GM12878 (cell line): Measurements from ENCODE around the gene TMCO6. TPM values are rescaled to one million over a fixed set of nuclear protein-coding genes. Genes with fewer than 3 reads are reported as not detected.

Source experiments
- microRNA-seq: library from miRNA; unstranded; fragments of <30 nt; microRNA quantifications from one replicate; pipeline ENCODE4, GENCODE V29; 2018
- polyA plus RNA-seq, 11 experiments: library from polyadenylated mRNA; depleted of rRNA in 4 of 11; unstranded in 6 of 11; stranded (reverse) in 5 of 11; fragments of >200 nt; fragmentation: Nextera tagmentation in 4 of 11; fragmentation: Illumina TruSeq in 1 of 11; extraction: Ambion mirVana in 4 of 11; extraction: Trizol in 1 of 11; gene quantifications; 1 replicate in 1 of 11; 2 replicates in 10 of 11; pipeline versions ENCODE4 v1.2.1 to v1.2.3, GENCODE V29; 2011 to 2016; ENCODE audit warnings: inconsistent platforms in 2 of 11, missing spikeins in 2 of 11, low read depth in 1 of 11
- total RNA-seq, 4 experiments: library from RNA; depleted of rRNA in 3 of 4; stranded (reverse); fragments of >200 nt in 3 of 4; fragmentation: Illumina TruSeq in 1 of 4; extraction: Trizol in 1 of 4; gene quantifications; 2 replicates each; pipeline versions ENCODE4 v1.2.1 to v1.2.3, GENCODE V29; 2013 to 2021

TMCO6 gene
- total and polyA plus RNA-seq, 10 of the 15 experiments (the other 5 are each of a cell fraction or from before 2014, with no cell fraction given) = 4.1 to 21.6 (median 11.7) TPM

Small RNA genes lying within 50 kb of the gene (microRNA-seq; reads per million reads assigned to microRNA genes)
- gene MIR3655 = 5.5 reads per million, percentile 31 among the genes with 10 or more reads in this experiment

Other genes with a start within 250 kb of the TMCO6 start
Only the 7 nearest of the 26 such genes appear.
- gene CD14, start 6.3 kb upstream of the TMCO6 start, total RNA-seq (2014; rRNA removed) = 0.11 and 0.33 TPM in 2 replicates
- 0.09 TPM in 1 of 2 replicates, not detected in the other for gene CD14, start 6.3 kb upstream of the TMCO6 start, total RNA-seq (2014; rRNA removed; fragmentation: Illumina TruSeq; extraction: Trizol)
- 0.21 and 0.72 TPM in 2 replicates for gene CD14, start 6.3 kb upstream of the TMCO6 start, total RNA-seq (2021)
- not detected in 2 replicates for gene CD14, start 6.3 kb upstream of the TMCO6 start, polyA plus RNA-seq (2011; rRNA removed)
- gene CD14, start 6.3 kb upstream of the TMCO6 start, polyA plus RNA-seq (2014; fragmentation: Illumina TruSeq; extraction: Trizol) = 0.24 TPM in 1 of 2 replicates, not detected in the other
- gene CD14, start 6.3 kb upstream of the TMCO6 start, polyA plus RNA-seq (2014; fragmentation: Nextera tagmentation; extraction: Ambion mirVana) = not detected
- 0.18 and 0.28 TPM in 2 replicates for gene CD14, start 6.3 kb upstream of the TMCO6 start, polyA plus RNA-seq (2014; rRNA removed)
- under 1 TPM in 1 of 2 experiments, not detected in 1; 0.26 TPM for gene CD14, start 6.3 kb upstream of the TMCO6 start, polyA plus RNA-seq (2016; fragmentation: Nextera tagmentation; extraction: Ambion mirVana)
- gene NDUFA2, start 8.2 kb downstream of the TMCO6 start, total RNA-seq (2014; rRNA removed) = 179 and 204 TPM in 2 replicates
- 78.5 and 82.1 TPM in 2 replicates for gene NDUFA2, start 8.2 kb downstream of the TMCO6 start, total RNA-seq (2014; rRNA removed; fragmentation: Illumina TruSeq; extraction: Trizol)
- gene NDUFA2, start 8.2 kb downstream of the TMCO6 start, total RNA-seq (2021) = 97.6 and 104 TPM in 2 replicates
- 154 and 202 TPM in 2 replicates for gene NDUFA2, start 8.2 kb downstream of the TMCO6 start, polyA plus RNA-seq (2011; rRNA removed)
- gene NDUFA2, start 8.2 kb downstream of the TMCO6 start, polyA plus RNA-seq (2014; fragmentation: Illumina TruSeq; extraction: Trizol) = 33.5 and 67.2 TPM in 2 replicates
- 100 to 1,000 TPM; 488 to 549 TPM for gene NDUFA2, start 8.2 kb downstream of the TMCO6 start, polyA plus RNA-seq (2014; fragmentation: Nextera tagmentation; extraction: Ambion mirVana)
- 202 and 240 TPM in 2 replicates for gene NDUFA2, start 8.2 kb downstream of the TMCO6 start, polyA plus RNA-seq (2014; rRNA removed)
- gene NDUFA2, start 8.2 kb downstream of the TMCO6 start, polyA plus RNA-seq (2016; fragmentation: Nextera tagmentation; extraction: Ambion mirVana) = 100 to 1,000 TPM; 267 to 268 TPM
- 68.2 and 77.6 TPM in 2 replicates for gene IK, start 8.4 kb downstream of the TMCO6 start, total RNA-seq (2014; rRNA removed)
- 135 and 137 TPM in 2 replicates for gene IK, start 8.4 kb downstream of the TMCO6 start, total RNA-seq (2014; rRNA removed; fragmentation: Illumina TruSeq; extraction: Trizol)
- gene IK, start 8.4 kb downstream of the TMCO6 start, total RNA-seq (2021) = 67.7 and 75.7 TPM in 2 replicates
- 131 and 153 TPM in 2 replicates for gene IK, start 8.4 kb downstream of the TMCO6 start, polyA plus RNA-seq (2011; rRNA removed)
- 158 and 180 TPM in 2 replicates for gene IK, start 8.4 kb downstream of the TMCO6 start, polyA plus RNA-seq (2014; fragmentation: Illumina TruSeq; extraction: Trizol)
- 100 to 1,000 TPM in 1 of 2 experiments, 10 to 100 TPM in 1; 77.2 to 128 TPM for gene IK, start 8.4 kb downstream of the TMCO6 start, polyA plus RNA-seq (2014; fragmentation: Nextera tagmentation; extraction: Ambion mirVana)
- 81.5 and 90.5 TPM in 2 replicates for gene IK, start 8.4 kb downstream of the TMCO6 start, polyA plus RNA-seq (2014; rRNA removed)
- gene IK, start 8.4 kb downstream of the TMCO6 start, polyA plus RNA-seq (2016; fragmentation: Nextera tagmentation; extraction: Ambion mirVana) = 100 to 1,000 TPM; 108 to 119 TPM
- 18.4 and 19.5 TPM in 2 replicates for gene WDR55, start 25.5 kb downstream of the TMCO6 start, total RNA-seq (2014; rRNA removed)
- 16.7 and 18.8 TPM in 2 replicates for gene WDR55, start 25.5 kb downstream of the TMCO6 start, total RNA-seq (2014; rRNA removed; fragmentation: Illumina TruSeq; extraction: Trizol)
- gene WDR55, start 25.5 kb downstream of the TMCO6 start, total RNA-seq (2021) = 22.7 and 23.1 TPM in 2 replicates
- 21.1 and 22.1 TPM in 2 replicates for gene WDR55, start 25.5 kb downstream of the TMCO6 start, polyA plus RNA-seq (2011; rRNA removed)
- gene WDR55, start 25.5 kb downstream of the TMCO6 start, polyA plus RNA-seq (2014; fragmentation: Illumina TruSeq; extraction: Trizol) = 17.4 and 19.2 TPM in 2 replicates
- gene WDR55, start 25.5 kb downstream of the TMCO6 start, polyA plus RNA-seq (2014; fragmentation: Nextera tagmentation; extraction: Ambion mirVana) = 1 to 10 TPM; 3.4 to 3.7 TPM
- 26.6 and 27.8 TPM in 2 replicates for gene WDR55, start 25.5 kb downstream of the TMCO6 start, polyA plus RNA-seq (2014; rRNA removed)
- gene WDR55, start 25.5 kb downstream of the TMCO6 start, polyA plus RNA-seq (2016; fragmentation: Nextera tagmentation; extraction: Ambion mirVana) = 10 to 100 TPM; 22.0 to 25.9 TPM
- gene DND1, start 34.1 kb downstream of the TMCO6 start, total RNA-seq (2014; rRNA removed) = 1.7 and 2.2 TPM in 2 replicates
- 0.41 and 0.49 TPM in 2 replicates for gene DND1, start 34.1 kb downstream of the TMCO6 start, total RNA-seq (2014; rRNA removed; fragmentation: Illumina TruSeq; extraction: Trizol)
- 1.8 and 2.6 TPM in 2 replicates for gene DND1, start 34.1 kb downstream of the TMCO6 start, total RNA-seq (2021)
- 0.39 and 0.96 TPM in 2 replicates for gene DND1, start 34.1 kb downstream of the TMCO6 start, polyA plus RNA-seq (2011; rRNA removed)
- gene DND1, start 34.1 kb downstream of the TMCO6 start, polyA plus RNA-seq (2014; fragmentation: Illumina TruSeq; extraction: Trizol) = 0.11 and 0.47 TPM in 2 replicates
- gene DND1, start 34.1 kb downstream of the TMCO6 start, polyA plus RNA-seq (2014; fragmentation: Nextera tagmentation; extraction: Ambion mirVana) = not detected
- 1.8 and 2.9 TPM in 2 replicates for gene DND1, start 34.1 kb downstream of the TMCO6 start, polyA plus RNA-seq (2014; rRNA removed)
- gene DND1, start 34.1 kb downstream of the TMCO6 start, polyA plus RNA-seq (2016; fragmentation: Nextera tagmentation; extraction: Ambion mirVana) = under 1 TPM; 0.15 to 0.40 TPM
- 79.5 and 83.2 TPM in 2 replicates for gene HARS1, start 51.9 kb downstream of the TMCO6 start, total RNA-seq (2014; rRNA removed)
- gene HARS1, start 51.9 kb downstream of the TMCO6 start, total RNA-seq (2014; rRNA removed; fragmentation: Illumina TruSeq; extraction: Trizol) = 64.2 and 68.3 TPM in 2 replicates
- 68.8 and 77.1 TPM in 2 replicates for gene HARS1, start 51.9 kb downstream of the TMCO6 start, total RNA-seq (2021)
- gene HARS1, start 51.9 kb downstream of the TMCO6 start, polyA plus RNA-seq (2011; rRNA removed) = 66.9 and 76.4 TPM in 2 replicates
- gene HARS1, start 51.9 kb downstream of the TMCO6 start, polyA plus RNA-seq (2014; fragmentation: Illumina TruSeq; extraction: Trizol) = 78.7 and 82.0 TPM in 2 replicates
- gene HARS1, start 51.9 kb downstream of the TMCO6 start, polyA plus RNA-seq (2014; fragmentation: Nextera tagmentation; extraction: Ambion mirVana) = 10 to 100 TPM; 12.0 to 17.3 TPM
- 74.4 and 76.7 TPM in 2 replicates for gene HARS1, start 51.9 kb downstream of the TMCO6 start, polyA plus RNA-seq (2014; rRNA removed)
- 10 to 100 TPM; 93.0 to 93.8 TPM for gene HARS1, start 51.9 kb downstream of the TMCO6 start, polyA plus RNA-seq (2016; fragmentation: Nextera tagmentation; extraction: Ambion mirVana)
- gene HARS2, start 52.0 kb downstream of the TMCO6 start, total RNA-seq (2014; rRNA removed) = 24.7 and 29.8 TPM in 2 replicates
- gene HARS2, start 52.0 kb downstream of the TMCO6 start, total RNA-seq (2014; rRNA removed; fragmentation: Illumina TruSeq; extraction: Trizol) = 23.6 and 25.0 TPM in 2 replicates
- gene HARS2, start 52.0 kb downstream of the TMCO6 start, total RNA-seq (2021) = 23.0 and 24.1 TPM in 2 replicates
- 34.3 and 40.9 TPM in 2 replicates for gene HARS2, start 52.0 kb downstream of the TMCO6 start, polyA plus RNA-seq (2011; rRNA removed)
- 20.1 and 23.5 TPM in 2 replicates for gene HARS2, start 52.0 kb downstream of the TMCO6 start, polyA plus RNA-seq (2014; fragmentation: Illumina TruSeq; extraction: Trizol)
- 10 to 100 TPM in 1 of 2 experiments, 1 to 10 TPM in 1; 9.3 to 13.1 TPM for gene HARS2, start 52.0 kb downstream of the TMCO6 start, polyA plus RNA-seq (2014; fragmentation: Nextera tagmentation; extraction: Ambion mirVana)
- 27.5 and 28.9 TPM in 2 replicates for gene HARS2, start 52.0 kb downstream of the TMCO6 start, polyA plus RNA-seq (2014; rRNA removed)
- 10 to 100 TPM; 31.2 to 33.4 TPM for gene HARS2, start 52.0 kb downstream of the TMCO6 start, polyA plus RNA-seq (2016; fragmentation: Nextera tagmentation; extraction: Ambion mirVana)